ENCODE measurements around the gene MX1.
A peak's percentile ranks its signal among the peaks of the same experiment; 100 is the strongest.
"Not testable (repeated sequence)": the region's sequence is repeated elsewhere in the genome, so short reads cannot be mapped to it uniquely, and the experiment has no call there.

The MX1 gene

DNA sequence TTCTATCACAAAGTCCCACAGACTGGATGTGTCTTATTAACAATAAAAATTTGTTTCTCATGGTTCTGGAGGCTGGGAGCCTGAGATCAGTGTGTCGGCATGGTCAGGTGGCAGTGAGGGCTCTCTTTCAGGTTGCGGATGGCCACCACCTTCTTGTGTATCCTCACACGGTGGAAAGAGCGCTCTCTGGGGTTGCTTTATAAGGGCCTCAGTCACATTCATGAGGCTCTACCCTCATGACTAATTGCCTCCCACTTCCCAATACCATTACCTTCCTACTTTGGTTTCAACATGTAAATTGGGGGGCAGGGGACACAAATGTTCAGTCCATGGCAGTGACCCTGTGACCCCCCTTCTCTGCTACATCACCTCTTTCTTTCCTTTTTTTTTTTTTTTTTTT, 20.7 kb upstream of the MX1 start:
- H3K4me3 ChIP-seq (ENCODE audit: low read depth, low read length): no peak overlapping the region
- DNase-seq (ENCODE audit: low read depth): no peak

GRCh38 chr21:41406340-41406739, 19.7 kb upstream of the MX1 start:
- DNase-seq (ENCODE audit: low read depth): no peak
- H3K4me3 ChIP-seq (ENCODE audit: low read depth, low read length): no peak overlapping the region

DNA sequence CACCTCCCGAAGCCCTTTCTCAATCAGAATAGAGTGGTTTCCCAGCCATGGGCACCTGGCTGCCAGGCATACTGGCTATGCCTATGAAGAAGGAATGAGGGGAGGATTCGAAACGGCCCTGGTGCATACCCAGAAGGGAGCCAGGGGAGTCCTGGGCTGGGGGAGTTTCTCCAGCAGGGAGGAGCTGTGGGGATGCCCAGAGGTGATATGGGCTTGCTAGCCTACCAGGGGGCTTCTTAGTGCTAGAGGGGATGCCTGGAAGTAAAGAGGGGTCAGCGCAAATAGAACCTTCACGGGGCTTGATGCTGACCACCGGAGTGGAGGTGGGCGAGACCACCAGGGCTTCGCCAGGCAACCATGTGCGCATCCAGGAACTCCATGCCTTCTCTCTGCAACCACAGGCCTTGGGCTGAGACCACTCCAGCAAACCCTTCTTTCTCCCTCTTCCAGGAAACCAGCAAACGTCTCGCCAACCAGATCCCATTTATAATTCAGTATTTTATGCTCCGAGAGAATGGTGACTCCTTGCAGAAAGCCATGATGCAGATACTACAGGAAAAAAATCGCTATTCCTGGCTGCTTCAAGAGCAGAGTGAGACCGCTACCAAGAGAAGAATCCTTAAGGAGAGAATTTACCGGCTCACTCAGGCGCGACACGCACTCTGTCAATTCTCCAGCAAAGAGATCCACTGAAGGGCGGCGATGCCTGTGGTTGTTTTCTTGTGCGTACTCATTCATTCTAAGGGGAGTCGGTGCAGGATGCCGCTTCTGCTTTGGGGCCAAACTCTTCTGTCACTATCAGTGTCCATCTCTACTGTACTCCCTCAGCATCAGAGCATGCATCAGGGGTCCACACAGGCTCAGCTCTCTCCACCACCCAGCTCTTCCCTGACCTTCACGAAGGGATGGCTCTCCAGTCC, 18.2 kb upstream of the MX1 start:
- H3K4me3 ChIP-seq (ENCODE audit: low read depth, low read length): no peak overlapping the region
- DNase-seq (ENCODE audit: low read depth): no peak

- H3K4me3 ChIP-seq (ENCODE audit: low read depth, low read length): no peak overlapping the region
- DNase-seq (ENCODE audit: low read depth): no peak
These were observed 15.7 kb upstream of the MX1 start for GRCh38 chr21:41410361-41410760.

DNA sequence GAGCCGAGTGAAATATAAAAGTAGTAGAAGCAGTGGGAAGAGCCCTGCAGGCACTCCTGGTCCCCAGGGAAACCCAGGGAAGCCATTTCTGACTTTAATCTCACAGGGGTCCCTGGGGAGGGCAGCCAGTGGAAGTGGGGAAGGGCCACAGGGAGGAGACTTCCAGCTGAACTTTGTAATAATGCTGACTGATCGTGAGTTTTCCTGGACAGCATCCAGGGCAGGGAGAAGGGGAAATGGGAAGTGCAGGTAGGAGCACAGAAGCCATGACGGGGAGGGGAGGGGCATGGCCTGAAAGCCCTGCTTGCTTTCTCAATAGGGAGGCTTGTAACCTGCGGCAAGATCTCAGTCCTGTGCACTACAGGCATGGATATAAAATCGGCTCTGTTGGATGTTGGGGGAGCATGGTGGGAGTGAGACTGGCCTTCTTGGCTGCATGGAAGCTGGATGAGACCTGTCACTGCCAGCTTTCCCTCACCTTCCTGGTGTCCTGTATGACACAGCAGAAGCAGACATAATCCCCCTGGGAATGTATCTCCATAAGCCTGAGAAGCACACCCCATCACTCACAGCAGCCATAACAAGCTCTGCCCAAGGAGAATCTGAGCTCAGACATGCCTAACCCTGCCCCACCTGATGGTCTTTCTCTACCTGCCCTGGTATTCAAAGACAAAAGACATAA, 15.1 kb upstream of the MX1 start:
- no peak for DNase-seq (ENCODE audit: low read depth)

GRCh38 chr21:41411449-41412089, 14.5 kb upstream of the MX1 start:
- no peak overlapping the region for H3K4me3 ChIP-seq (ENCODE audit: low read depth, low read length)
- no peak for DNase-seq (ENCODE audit: low read depth)

More for the DNA sequence above, 15.1 kb upstream of the MX1 start:
- H3K4me3 ChIP-seq (ENCODE audit: low read depth, low read length): no peak overlapping the region

DNA sequence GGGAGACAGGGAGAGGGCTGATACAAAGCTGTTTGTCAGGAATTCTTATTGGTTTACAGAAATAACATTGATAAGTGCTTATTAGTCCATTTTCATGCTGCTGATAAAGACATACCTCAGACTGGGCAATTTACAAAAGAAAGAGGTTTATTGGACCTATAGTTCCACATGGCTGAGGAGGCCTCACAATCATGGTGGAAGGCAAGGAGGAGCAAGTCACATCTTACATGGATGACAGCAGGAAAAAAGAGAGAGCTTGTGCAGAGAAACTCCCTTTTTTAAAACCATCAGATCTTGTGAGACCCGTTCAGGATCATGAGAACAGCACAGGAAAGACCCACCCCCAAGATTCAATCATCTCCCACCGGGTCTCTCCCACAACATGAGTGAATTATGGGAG, 8.5 kb upstream of the MX1 start:
- not testable (repeated sequence) for H3K4me3 ChIP-seq (ENCODE audit: low read depth, low read length); DNase-seq (ENCODE audit: low read depth)

- no peak overlapping the region for H3K4me3 ChIP-seq (ENCODE audit: low read depth, low read length)
- DNase-seq (ENCODE audit: low read depth): no peak
These were observed 7.6 kb upstream of the MX1 start for GRCh38 chr21:41418393-41418792.

DNA sequence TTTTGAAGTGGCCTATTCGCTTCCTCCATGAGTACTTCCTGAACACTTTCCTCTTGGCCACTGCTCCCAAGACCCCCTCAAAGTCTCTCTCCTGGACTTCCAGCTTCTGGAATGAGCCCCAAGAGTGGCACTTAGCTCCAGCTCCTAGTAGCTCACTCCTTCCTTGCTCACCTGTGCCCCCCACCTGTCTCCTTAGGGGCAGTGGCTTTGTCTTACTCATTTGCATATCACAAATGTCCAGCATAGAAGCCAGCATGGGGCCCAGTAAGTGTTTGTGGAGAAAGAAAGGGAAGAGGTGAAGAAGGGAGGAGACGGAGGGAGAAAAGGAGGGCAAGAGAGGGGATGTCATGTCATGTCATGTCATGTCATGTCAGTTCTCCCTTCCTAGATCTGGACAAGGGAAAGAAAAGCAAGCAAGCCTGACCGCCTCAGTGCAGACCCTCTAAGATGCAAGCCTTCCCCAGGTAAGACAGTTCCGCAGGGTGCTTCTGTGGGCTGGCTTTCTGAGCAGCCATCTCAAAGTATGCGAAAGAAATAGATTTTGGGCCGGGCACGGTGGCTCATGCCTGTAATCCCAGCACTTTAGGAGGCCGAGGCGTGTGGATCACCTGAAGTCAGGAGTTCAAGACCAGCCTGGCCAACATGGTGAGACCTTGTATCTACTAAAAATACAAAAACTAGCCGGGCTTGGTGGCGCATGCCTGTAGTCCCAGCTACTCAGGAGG, 6.9 kb upstream of the MX1 start:
- DNase-seq (ENCODE audit: low read depth): no peak
- H3K4me3 ChIP-seq (ENCODE audit: low read depth, low read length): no peak overlapping the region

DNA sequence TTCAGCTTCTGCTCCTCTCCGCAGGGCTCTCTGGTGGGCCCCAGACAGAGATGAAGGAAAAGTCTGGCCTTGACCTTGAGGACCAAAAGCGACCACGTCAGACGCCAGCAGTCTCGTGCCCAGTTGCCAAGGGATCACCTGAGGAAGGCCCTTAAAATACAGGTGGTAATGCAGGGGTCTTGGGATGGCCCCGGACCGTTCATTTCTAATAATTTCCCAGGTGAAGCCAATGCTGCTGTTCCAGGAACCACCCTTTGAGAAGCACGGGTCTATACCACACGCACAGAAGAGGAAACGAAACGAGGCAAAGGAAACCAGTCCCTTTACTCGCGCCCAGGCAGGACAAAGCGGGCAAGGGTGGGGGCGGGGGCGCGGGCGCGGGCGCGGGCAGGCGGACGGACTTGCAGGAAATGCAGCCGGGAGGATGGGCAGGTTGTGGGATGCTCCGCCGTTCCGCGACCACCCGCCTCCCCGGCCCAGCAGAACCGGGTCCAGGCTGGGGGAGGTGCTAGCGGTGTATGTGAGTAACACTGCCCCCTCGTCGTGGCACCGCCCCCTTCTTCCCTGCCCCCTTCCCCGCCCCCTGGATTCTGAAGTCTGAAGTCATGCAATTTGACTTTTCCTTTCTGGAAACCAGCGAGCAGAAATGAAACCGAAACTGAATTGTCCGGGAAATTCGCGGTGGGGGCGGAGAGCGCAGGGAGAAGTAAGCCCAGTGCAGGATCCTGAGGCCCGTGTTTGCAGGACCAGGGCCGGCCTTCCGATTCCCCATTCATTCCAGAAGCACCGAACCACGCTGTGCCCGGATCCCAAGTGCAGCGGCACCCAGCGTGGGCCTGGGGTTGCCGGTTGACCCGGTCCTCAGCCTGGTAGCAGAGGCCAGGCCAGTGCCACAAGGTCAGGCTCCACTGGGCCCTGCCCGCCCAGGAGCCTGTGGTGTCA, 5.8 kb upstream of the MX1 start:
- DNase-seq (ENCODE audit: low read depth): peak; percentile 53
- H3K4me3 ChIP-seq (ENCODE audit: low read depth, low read length): peak overlapping the region; percentile 65

GRCh38 chr21:41420998-41421397, 5.0 kb upstream of the MX1 start:
- peak overlapping the region; percentile 65 for H3K4me3 ChIP-seq (ENCODE audit: low read depth, low read length)
- DNase-seq (ENCODE audit: low read depth): not testable (repeated sequence)

GRCh38 chr21:41422546-41423304, 3.3 kb upstream of the MX1 start:
- H3K4me3 ChIP-seq (ENCODE audit: low read depth, low read length): no peak overlapping the region
- no peak for DNase-seq (ENCODE audit: low read depth)

GRCh38 chr21:41423305-41423636, 2.8 kb upstream of the MX1 start:
- H3K4me3 ChIP-seq (ENCODE audit: low read depth, low read length); DNase-seq (ENCODE audit: low read depth): not testable (repeated sequence)

DNA sequence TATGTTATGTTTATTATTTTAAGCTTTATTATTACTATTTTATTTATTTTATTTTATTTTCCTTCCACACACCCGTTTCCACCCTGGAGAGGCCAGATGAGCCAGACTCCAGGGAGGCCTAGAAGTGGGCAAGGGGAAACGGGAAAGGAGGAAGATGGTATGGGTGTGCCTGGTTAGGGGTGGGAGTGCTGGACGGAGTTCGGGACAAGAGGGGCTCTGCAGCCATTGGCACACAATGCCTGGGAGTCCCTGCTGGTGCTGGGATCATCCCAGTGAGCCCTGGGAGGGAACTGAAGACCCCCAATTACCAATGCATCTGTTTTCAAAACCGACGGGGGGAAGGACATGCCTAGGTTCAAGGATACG, 468 bp upstream of the MX1 start:
- peak overlapping the region; percentile 59 for H3K4me3 ChIP-seq (ENCODE audit: low read depth, low read length)

DNA sequence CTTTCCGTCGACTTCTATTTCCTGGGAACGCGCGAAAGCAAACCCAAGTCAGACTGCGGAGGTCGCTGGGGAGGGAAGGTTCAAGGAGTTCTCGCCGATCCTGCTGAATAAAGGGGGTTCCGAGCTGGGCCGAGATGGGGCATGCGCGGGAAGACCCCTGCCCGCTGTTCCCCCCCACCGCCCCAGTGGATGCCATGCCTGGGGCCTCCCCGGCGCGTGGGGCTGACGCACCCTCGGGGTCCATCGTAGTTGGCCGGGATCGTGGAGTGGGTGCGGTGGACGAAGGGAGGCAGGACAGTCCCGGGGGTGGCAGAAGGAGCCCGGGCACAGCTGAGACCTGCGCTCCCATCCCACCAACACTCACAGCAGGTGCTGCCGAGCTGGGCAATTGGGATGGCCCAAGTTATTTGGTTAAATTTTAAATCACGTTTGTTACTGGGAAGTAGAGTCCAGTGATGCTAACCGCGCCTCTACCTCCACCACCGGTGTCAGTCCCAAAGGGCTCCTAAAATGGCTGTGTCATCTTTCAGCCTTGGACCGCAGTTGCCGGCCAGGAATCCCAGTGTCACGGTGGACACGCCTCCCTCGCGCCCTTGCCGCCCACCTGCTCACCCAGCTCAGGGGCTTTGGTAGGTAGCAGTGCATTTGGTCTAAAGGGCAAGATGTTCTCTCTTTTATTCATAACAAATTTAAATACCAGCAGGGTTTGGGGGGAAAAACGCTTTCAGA, 801 bp downstream of the MX1 start:
- DNase-seq (ENCODE audit: low read depth): no peak
- peak overlapping the region; percentile 59 for H3K4me3 ChIP-seq (ENCODE audit: low read depth, low read length)

More for the DNA sequence above, 468 bp upstream of the MX1 start:
- no peak for DNase-seq (ENCODE audit: low read depth)

GRCh38 chr21:41427556-41427955, 1.5 kb downstream of the MX1 start:
- no peak for DNase-seq (ENCODE audit: low read depth)
- no peak overlapping the region for H3K4me3 ChIP-seq (ENCODE audit: low read depth, low read length)

- H3K4me3 ChIP-seq (ENCODE audit: low read depth, low read length): no peak overlapping the region
- no peak for DNase-seq (ENCODE audit: low read depth)
These were observed 2.3 kb downstream of the MX1 start for GRCh38 chr21:41428311-41428710.
